ENCODE measurements around the gene DNAH8. TPM values are rescaled to one million over a fixed set of nuclear protein-coding genes. Genes with fewer than 3 reads are reported as not detected.

DNAH8 gene
- total RNA-seq, 1 experiment from 2014 or later = 0.05 TPM

- TF ChIP-seq, protein P1, sequence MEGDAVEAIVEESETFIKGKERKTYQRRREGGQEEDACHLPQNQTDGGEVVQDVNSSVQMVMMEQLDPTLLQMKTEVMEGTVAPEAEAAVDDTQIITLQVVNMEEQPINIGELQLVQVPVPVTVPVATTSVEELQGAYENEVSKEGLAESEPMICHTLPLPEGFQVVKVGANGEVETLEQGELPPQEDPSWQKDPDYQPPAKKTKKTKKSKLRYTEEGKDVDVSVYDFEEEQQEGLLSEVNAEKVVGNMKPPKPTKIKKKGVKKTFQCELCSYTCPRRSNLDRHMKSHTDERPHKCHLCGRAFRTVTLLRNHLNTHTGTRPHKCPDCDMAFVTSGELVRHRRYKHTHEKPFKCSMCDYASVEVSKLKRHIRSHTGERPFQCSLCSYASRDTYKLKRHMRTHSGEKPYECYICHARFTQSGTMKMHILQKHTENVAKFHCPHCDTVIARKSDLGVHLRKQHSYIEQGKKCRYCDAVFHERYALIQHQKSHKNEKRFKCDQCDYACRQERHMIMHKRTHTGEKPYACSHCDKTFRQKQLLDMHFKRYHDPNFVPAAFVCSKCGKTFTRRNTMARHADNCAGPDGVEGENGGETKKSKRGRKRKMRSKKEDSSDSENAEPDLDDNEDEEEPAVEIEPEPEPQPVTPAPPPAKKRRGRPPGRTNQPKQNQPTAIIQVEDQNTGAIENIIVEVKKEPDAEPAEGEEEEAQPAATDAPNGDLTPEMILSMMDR (IDR thresholded peaks at IDR 0.05; ENCODE audit: unreplicated experiment) = no peak
- intact Hi-C loops (cut with micrococcal nuclease; ENCODE audit: unreplicated experiment) = loop anchor here (5.0 kb wide), 1 partner anchor 60 kb away; no protein-coding TSS in a partner anchor
- no peak overlapping the region for H3K27ac Mint-ChIP-seq (ENCODE audit: unreplicated experiment)
- no peaks in the 10 kb centered on the region for H3K9me3 Mint-ChIP-seq (ENCODE audit: low read depth, unreplicated experiment)
- no peak for DNase-seq
- no peak overlapping the region for H3K4me3 Mint-ChIP-seq (ENCODE audit: low read depth, unreplicated experiment)
- no peaks in the 10 kb centered on the region for H3K36me3 Mint-ChIP-seq (ENCODE audit: insufficient read depth, unreplicated experiment)
- BruUV-seq (replicated peaks) = no TSS peak
- peaks cover 100% of the 10 kb centered on the region for H3K27me3 Mint-ChIP-seq (ENCODE audit: unreplicated experiment)
- CTCF ChIA-PET = interaction anchor here (0.7 kb wide), 1 partner anchor 39 kb away, joined by 4 read pairs; no protein-coding TSS in a partner anchor
- peaks cover 7% of the 10 kb centered on the region for H3K4me1 Mint-ChIP-seq (ENCODE audit: low read depth, unreplicated experiment)
Measured at GRCh38 chr6:39037082-39037508, 322.0 kb downstream of the DNAH8 start.

- intact Hi-C loops (cut with micrococcal nuclease; ENCODE audit: unreplicated experiment) = loop anchor here (5.0 kb wide), 1 partner anchor 60 kb away; no protein-coding TSS in a partner anchor
- H3K27me3 Mint-ChIP-seq (ENCODE audit: unreplicated experiment) = peaks cover 100% of the 10 kb centered on the region
Measured at GRCh38 chr6:39037707-39038106, 322.6 kb downstream of the DNAH8 start.

DNA sequence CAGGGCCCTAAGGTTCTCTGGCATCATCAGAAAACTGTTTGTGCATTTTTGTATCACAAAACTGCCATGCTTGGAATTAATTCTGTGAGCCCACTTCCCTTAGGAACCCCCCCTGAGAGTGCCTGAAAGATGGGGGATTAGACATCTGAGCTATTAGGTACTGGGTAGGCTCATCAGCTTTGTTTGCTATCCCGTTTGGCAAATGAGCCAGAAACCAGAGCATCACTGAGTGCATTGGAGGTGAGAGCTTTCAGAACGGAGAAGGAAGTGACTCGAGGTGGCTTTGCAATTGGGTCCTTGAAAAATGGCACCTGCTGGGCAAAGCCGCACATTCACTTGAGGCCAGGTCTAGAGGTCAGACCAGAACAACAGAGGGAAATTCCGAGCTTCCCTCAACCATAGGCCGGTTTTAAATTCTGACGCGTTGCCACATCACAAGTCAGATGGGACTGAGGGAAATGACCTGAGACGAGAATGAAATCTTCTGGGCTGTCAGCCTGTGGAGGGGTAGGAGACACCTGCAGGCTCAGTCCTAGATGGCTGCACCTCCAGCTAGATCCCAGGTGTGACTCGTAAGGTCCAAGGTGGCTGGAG lies 325.1 kb downstream of the DNAH8 start:
- CTCF ChIA-PET = interaction anchor here (0.7 kb wide), 1 partner anchor 15 kb away, joined by 4 read pairs; no protein-coding TSS in a partner anchor
- Mint-ChIP-seq H3K4me1 (ENCODE audit: low read depth, unreplicated experiment) (peaks cover 7% of the 10 kb centered on the region), H3K9me3 (ENCODE audit: low read depth, unreplicated experiment) (no peaks in the 10 kb centered on the region), H3K27ac (ENCODE audit: unreplicated experiment) (no peak overlapping the region), H3K27me3 (ENCODE audit: unreplicated experiment) (peaks cover 85% of the 10 kb centered on the region), H3K4me3 (ENCODE audit: low read depth, unreplicated experiment) (no peak overlapping the region), H3K36me3 (ENCODE audit: insufficient read depth, unreplicated experiment) (no peaks in the 10 kb centered on the region)
- intact Hi-C loops (cut with micrococcal nuclease; ENCODE audit: unreplicated experiment) = no loop called here
- BruUV-seq (replicated peaks) = no TSS peak
- TF ChIP-seq, protein P1 (IDR thresholded peaks at IDR 0.05; ENCODE audit: unreplicated experiment) = no peak
- no peak for DNase-seq

More at GRCh38 chr6:39037707-39038106, 322.6 kb downstream of the DNAH8 start:
- TF ChIP-seq, protein P1 (IDR thresholded peaks at IDR 0.05; ENCODE audit: unreplicated experiment) = no peak
- no peaks in the 10 kb centered on the region for H3K36me3 Mint-ChIP-seq (ENCODE audit: insufficient read depth, unreplicated experiment)
- no peak for DNase-seq
- no TSS peak for BruUV-seq (replicated peaks)
- H3K27ac Mint-ChIP-seq (ENCODE audit: unreplicated experiment) = no peak overlapping the region
- no peak overlapping the region for H3K4me3 Mint-ChIP-seq (ENCODE audit: low read depth, unreplicated experiment)
- CTCF ChIA-PET = interaction anchor here (0.7 kb wide), 1 partner anchor 39 kb away, joined by 4 read pairs; no protein-coding TSS in a partner anchor
- H3K4me1 Mint-ChIP-seq (ENCODE audit: low read depth, unreplicated experiment) = peaks cover 7% of the 10 kb centered on the region
- H3K9me3 Mint-ChIP-seq (ENCODE audit: low read depth, unreplicated experiment) = no peaks in the 10 kb centered on the region

GRCh38 chr6:39041072-39041471 lies 326.0 kb downstream of the DNAH8 start:
- Mint-ChIP-seq H3K27me3 (ENCODE audit: unreplicated experiment) (peaks cover 76% of the 10 kb centered on the region), H3K27ac (ENCODE audit: unreplicated experiment) (no peak overlapping the region), H3K36me3 (ENCODE audit: insufficient read depth, unreplicated experiment) (no peaks in the 10 kb centered on the region), H3K4me3 (ENCODE audit: low read depth, unreplicated experiment) (no peak overlapping the region), H3K9me3 (ENCODE audit: low read depth, unreplicated experiment) (no peaks in the 10 kb centered on the region), H3K4me1 (ENCODE audit: low read depth, unreplicated experiment) (peaks cover 7% of the 10 kb centered on the region)
- CTCF ChIA-PET = no interaction called here
- TF ChIP-seq, protein P1 (IDR thresholded peaks at IDR 0.05; ENCODE audit: unreplicated experiment) = no peak
- intact Hi-C loops (cut with micrococcal nuclease; ENCODE audit: unreplicated experiment) = no loop called here
- BruUV-seq (replicated peaks) = no TSS peak
- DNase-seq = no peak
